ENCODE results near the gene EXO5.

EXO5 gene, protein sequence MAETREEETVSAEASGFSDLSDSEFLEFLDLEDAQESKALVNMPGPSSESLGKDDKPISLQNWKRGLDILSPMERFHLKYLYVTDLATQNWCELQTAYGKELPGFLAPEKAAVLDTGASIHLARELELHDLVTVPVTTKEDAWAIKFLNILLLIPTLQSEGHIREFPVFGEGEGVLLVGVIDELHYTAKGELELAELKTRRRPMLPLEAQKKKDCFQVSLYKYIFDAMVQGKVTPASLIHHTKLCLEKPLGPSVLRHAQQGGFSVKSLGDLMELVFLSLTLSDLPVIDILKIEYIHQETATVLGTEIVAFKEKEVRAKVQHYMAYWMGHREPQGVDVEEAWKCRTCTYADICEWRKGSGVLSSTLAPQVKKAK

DNA sequence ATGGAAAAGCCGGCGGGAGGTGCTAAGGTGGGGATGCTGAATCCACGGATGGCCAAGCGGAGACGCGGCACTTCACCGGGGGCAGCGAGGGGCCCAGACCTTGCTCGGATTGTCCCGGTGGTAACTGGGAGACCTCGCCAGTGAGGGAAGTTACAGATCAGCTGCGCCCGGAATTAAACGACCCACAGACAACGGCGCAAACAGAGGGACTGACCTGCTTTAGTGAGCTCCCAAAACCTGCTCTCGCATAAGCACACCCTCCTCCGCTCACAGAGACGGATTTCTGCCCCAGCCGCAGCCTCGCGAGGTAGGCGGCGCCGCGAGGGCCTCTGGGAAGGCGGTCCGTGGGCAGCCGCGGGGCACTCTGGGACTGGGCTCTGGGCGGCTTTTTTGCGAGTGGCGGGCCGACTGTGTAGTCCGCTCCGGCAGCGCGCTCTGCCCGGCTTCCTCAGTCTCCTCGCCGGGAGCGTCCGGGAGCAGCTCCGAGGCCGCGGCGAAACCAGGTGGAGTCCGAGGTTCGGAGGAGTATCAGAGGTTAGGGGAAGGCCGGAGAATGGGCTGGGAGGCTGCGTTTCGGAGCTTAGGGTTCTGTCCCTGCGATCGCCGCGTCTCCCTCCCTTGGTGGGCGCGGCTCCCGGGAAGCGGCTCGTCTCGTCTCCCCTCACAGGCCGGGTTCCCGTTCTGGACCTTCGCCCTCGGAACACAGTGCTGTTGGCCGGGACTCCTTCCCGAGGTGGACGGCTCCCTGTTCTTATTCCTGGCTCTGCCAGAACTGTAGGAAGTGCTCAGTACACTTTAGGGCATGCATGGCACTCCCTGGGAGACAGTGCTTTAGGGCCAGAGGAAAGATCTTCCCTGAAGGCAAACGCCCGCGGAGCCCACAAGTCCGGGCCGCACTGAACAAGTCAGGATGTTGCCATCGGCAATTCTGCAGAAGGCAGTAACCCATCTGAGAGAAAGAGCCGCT lies at the start of gene EXO5:
EXO5 (plus strand) TSS at position 393 of the 967 bp plus-strand sequence. CDS start 5,778 bp downstream, outside the sequence.
- peak within 1 kb of the TSS; percentile 49 for H3K27ac ChIP-seq (ENCODE audit: low read length)
- H3K4me1 ChIP-seq (ENCODE audit: control insufficient read depth, insufficient read depth, low read length), result peaks cover 11% of the 10 kb centered on the region
- H3K27me3 ChIP-seq (ENCODE audit: control insufficient read depth in 1 of 2, insufficient read depth in 2 of 2, low read length in 2 of 2), result no peaks in the 10 kb centered on the region
- peak within 1 kb of the TSS; percentile 87 to 94 for H3K4me3 ChIP-seq (ENCODE audit: low read length in 2 of 2)
- no peaks in the 10 kb centered on the region for H3K9me3 ChIP-seq (ENCODE audit: control insufficient read depth in 2 of 2, low read length in 2 of 2)
- H3K9ac ChIP-seq (ENCODE audit: low read length in 2 of 2), result peak within 1 kb of the TSS; percentile 84 to 86
- H3K36me3 ChIP-seq (ENCODE audit: control insufficient read depth in 2 of 2, insufficient read depth in 2 of 2, low read length in 2 of 2), result no peaks in the 10 kb centered on the region

GRCh38 chr1:40462956-40463590 lies 45.5 kb upstream of the EXO5 start:
- Histone ChIP-seq H3K27ac (ENCODE audit: low read length) (no peak overlapping the region), H3K27me3 (ENCODE audit: control insufficient read depth in 1 of 2, insufficient read depth in 2 of 2, low read length in 2 of 2) (no peaks in the 10 kb centered on the region), H3K9me3 (ENCODE audit: control insufficient read depth in 2 of 2, low read length in 2 of 2) (peaks cover 30 to 59% of the 10 kb centered on the region in 2 donors), H3K9ac (ENCODE audit: low read length in 2 of 2) (no peak overlapping the region), H3K36me3 (ENCODE audit: control insufficient read depth in 2 of 2, insufficient read depth in 2 of 2, low read length in 2 of 2) (peaks cover under 1 to 4% of the 10 kb centered on the region in 2 donors), H3K4me3 (ENCODE audit: low read length in 2 of 2) (peak overlapping the region in 1 of 2 donors; percentile 11), H3K4me1 (ENCODE audit: control insufficient read depth, insufficient read depth, low read length) (no peaks in the 10 kb centered on the region)

DNA sequence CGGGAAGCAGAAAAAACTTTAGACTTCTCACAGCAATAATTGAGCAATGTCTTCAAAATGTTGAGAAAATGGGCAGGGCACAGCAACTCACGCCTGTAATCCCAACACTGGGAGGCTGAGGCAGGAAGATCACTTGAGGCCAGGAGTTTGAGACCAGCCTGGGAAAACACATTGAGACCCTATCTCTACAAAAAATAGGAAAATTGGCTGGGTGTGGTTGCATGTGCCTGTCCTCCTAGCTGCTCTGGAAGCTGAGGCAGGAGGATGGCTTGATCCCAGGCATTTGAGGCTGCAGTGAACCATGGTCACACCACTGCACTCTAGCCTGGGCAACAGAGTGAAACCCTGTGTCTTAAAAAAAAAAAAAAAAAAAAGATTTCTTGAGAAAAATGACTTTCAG lies 39.2 kb upstream of the EXO5 start:
- H3K36me3 ChIP-seq (ENCODE audit: control insufficient read depth in 2 of 2, insufficient read depth in 2 of 2, low read length in 2 of 2), result no peaks in the 10 kb centered on the region
- H3K4me1 ChIP-seq (ENCODE audit: control insufficient read depth, insufficient read depth, low read length), result no peaks in the 10 kb centered on the region
- H3K9ac ChIP-seq (ENCODE audit: low read length in 2 of 2), result no peak overlapping the region
- no peak overlapping the region for H3K27ac ChIP-seq (ENCODE audit: low read length)
- no peak overlapping the region for H3K4me3 ChIP-seq (ENCODE audit: low read length in 2 of 2)
- H3K9me3 ChIP-seq (ENCODE audit: control insufficient read depth in 2 of 2, low read length in 2 of 2), result peaks cover 19 to 43% of the 10 kb centered on the region in 2 donors
- no peaks in the 10 kb centered on the region for H3K27me3 ChIP-seq (ENCODE audit: control insufficient read depth in 1 of 2, insufficient read depth in 2 of 2, low read length in 2 of 2)

DNA sequence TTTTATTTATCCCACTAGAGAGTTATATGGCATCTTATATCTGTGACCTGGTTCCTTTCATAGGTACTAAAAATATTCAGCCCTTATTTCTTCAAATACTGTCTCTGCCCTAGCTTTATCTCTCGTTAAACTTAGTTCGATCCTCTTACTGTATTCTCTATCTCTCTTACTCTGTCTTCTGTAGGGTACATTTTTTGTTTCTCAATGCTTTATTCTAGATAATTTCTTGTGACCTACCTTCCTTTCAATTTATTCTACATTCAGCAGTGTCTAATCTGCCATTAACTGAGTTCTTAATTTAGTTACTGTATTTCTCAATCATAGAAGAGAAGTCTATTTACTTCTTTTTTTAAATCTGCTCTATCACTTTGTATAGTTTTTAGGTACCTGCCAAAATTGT lies 33.3 kb upstream of the EXO5 start:
- H3K4me3 ChIP-seq (ENCODE audit: low read length in 2 of 2), result no peak overlapping the region
- peaks cover 0 to 12% of the 10 kb centered on the region in 2 donors for H3K9me3 ChIP-seq (ENCODE audit: control insufficient read depth in 2 of 2, low read length in 2 of 2)
- H3K27ac ChIP-seq (ENCODE audit: low read length), result no peak overlapping the region
- no peaks in the 10 kb centered on the region for H3K36me3 ChIP-seq (ENCODE audit: control insufficient read depth in 2 of 2, insufficient read depth in 2 of 2, low read length in 2 of 2)
- H3K27me3 ChIP-seq (ENCODE audit: control insufficient read depth in 1 of 2, insufficient read depth in 2 of 2, low read length in 2 of 2), result no peaks in the 10 kb centered on the region
- H3K4me1 ChIP-seq (ENCODE audit: control insufficient read depth, insufficient read depth, low read length), result peaks cover 10% of the 10 kb centered on the region
- no peak overlapping the region for H3K9ac ChIP-seq (ENCODE audit: low read length in 2 of 2)

- peak within 1 kb of the TSS; percentile 24 for H3K27ac ChIP-seq (ENCODE audit: low read length)
- peaks cover 10% of the 10 kb centered on the region for H3K4me1 ChIP-seq (ENCODE audit: control insufficient read depth, insufficient read depth, low read length)
- H3K36me3 ChIP-seq (ENCODE audit: control insufficient read depth in 2 of 2, insufficient read depth in 2 of 2, low read length in 2 of 2), result peaks cover 5% of the 10 kb centered on the region in 2 donors
- H3K9me3 ChIP-seq (ENCODE audit: control insufficient read depth in 2 of 2, low read length in 2 of 2), result peaks cover 0 to 10% of the 10 kb centered on the region in 2 donors
- peak within 1 kb of the TSS; percentile 85 to 90 for H3K4me3 ChIP-seq (ENCODE audit: low read length in 2 of 2)
- H3K27me3 ChIP-seq (ENCODE audit: control insufficient read depth in 1 of 2, insufficient read depth in 2 of 2, low read length in 2 of 2), result no peaks in the 10 kb centered on the region
- H3K9ac ChIP-seq (ENCODE audit: low read length in 2 of 2), result peak within 1 kb of the TSS; percentile 54 to 82
Observed at GRCh38 chr1:40476924-40477677, 31.5 kb upstream of the EXO5 start, which contains the start of gene ZFP69. Gene ZFP69, plus strand, starts transcription at chr1:40477290. Its CDS starts 2,072 bp downstream, at chr1:40479362.

DNA sequence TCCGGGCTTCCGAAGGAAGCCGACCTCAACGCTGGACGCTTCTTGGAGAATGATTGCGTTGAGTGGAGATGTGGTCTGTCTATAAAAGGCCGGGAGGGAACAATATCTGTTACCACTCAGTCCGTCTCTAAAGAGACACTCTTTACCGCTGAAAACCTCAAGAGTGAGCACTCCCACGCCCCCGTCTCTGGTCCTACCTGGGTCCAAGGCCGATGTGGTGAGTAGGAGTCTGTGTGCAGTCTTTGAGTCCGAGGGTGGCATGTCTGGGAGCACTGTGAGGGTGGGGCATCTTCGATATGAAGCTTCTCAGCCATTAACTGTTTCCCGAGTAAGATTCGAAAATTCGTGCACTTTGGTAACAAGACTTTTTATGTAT lies 30.9 kb upstream of the EXO5 start:
- Histone ChIP-seq H3K4me3 (ENCODE audit: low read length in 2 of 2) (peak overlapping the region; percentile 78 to 85), H3K4me1 (ENCODE audit: control insufficient read depth, insufficient read depth, low read length) (peaks cover 10% of the 10 kb centered on the region), H3K27me3 (ENCODE audit: control insufficient read depth in 1 of 2, insufficient read depth in 2 of 2, low read length in 2 of 2) (no peaks in the 10 kb centered on the region), H3K27ac (ENCODE audit: low read length) (peak overlapping the region; percentile 24), H3K9me3 (ENCODE audit: control insufficient read depth in 2 of 2, low read length in 2 of 2) (peaks cover 0 to 8% of the 10 kb centered on the region in 2 donors), H3K9ac (ENCODE audit: low read length in 2 of 2) (peak overlapping the region; percentile 54 to 82), H3K36me3 (ENCODE audit: control insufficient read depth in 2 of 2, insufficient read depth in 2 of 2, low read length in 2 of 2) (peaks cover 5 to 7% of the 10 kb centered on the region in 2 donors)

- Histone ChIP-seq H3K4me3 (ENCODE audit: low read length in 2 of 2) (peak overlapping the region; percentile 78 to 85), H3K27ac (ENCODE audit: low read length) (no peak overlapping the region), H3K9me3 (ENCODE audit: control insufficient read depth in 2 of 2, low read length in 2 of 2) (peaks cover 0 to 5% of the 10 kb centered on the region in 2 donors), H3K27me3 (ENCODE audit: control insufficient read depth in 1 of 2, insufficient read depth in 2 of 2, low read length in 2 of 2) (no peaks in the 10 kb centered on the region), H3K9ac (ENCODE audit: low read length in 2 of 2) (peak overlapping the region in 1 of 2 donors; percentile 82), H3K36me3 (ENCODE audit: control insufficient read depth in 2 of 2, insufficient read depth in 2 of 2, low read length in 2 of 2) (peaks cover 5 to 9% of the 10 kb centered on the region in 2 donors), H3K4me1 (ENCODE audit: control insufficient read depth, insufficient read depth, low read length) (peaks cover 10% of the 10 kb centered on the region)
Observed at GRCh38 chr1:40478276-40478675, 30.3 kb upstream of the EXO5 start.

- Histone ChIP-seq H3K36me3 (ENCODE audit: control insufficient read depth in 2 of 2, insufficient read depth in 2 of 2, low read length in 2 of 2) (peaks cover 5 to 11% of the 10 kb centered on the region in 2 donors), H3K4me1 (ENCODE audit: control insufficient read depth, insufficient read depth, low read length) (peaks cover 10% of the 10 kb centered on the region), H3K4me3 (ENCODE audit: low read length in 2 of 2) (no peak overlapping the region), H3K27me3 (ENCODE audit: control insufficient read depth in 1 of 2, insufficient read depth in 2 of 2, low read length in 2 of 2) (no peaks in the 10 kb centered on the region), H3K27ac (ENCODE audit: low read length) (no peak overlapping the region), H3K9ac (ENCODE audit: low read length in 2 of 2) (no peak overlapping the region), H3K9me3 (ENCODE audit: control insufficient read depth in 2 of 2, low read length in 2 of 2) (peaks cover 0 to 4% of the 10 kb centered on the region in 2 donors)
Observed at GRCh38 chr1:40479156-40479555, 29.4 kb upstream of the EXO5 start.

GRCh38 chr1:40495315-40495903 lies 13.2 kb upstream of the EXO5 start:
- H3K36me3 ChIP-seq (ENCODE audit: control insufficient read depth in 2 of 2, insufficient read depth in 2 of 2, low read length in 2 of 2), result peaks cover 17 to 34% of the 10 kb centered on the region in 2 donors
- H3K9me3 ChIP-seq (ENCODE audit: control insufficient read depth in 2 of 2, low read length in 2 of 2), result peaks cover 13 to 40% of the 10 kb centered on the region in 2 donors

More at GRCh38 chr1:40495315-40495903, 13.2 kb upstream of the EXO5 start:
- Histone ChIP-seq H3K9ac (ENCODE audit: low read length in 2 of 2) (no peak overlapping the region), H3K4me3 (ENCODE audit: low read length in 2 of 2) (peak overlapping the region in 1 of 2 donors; percentile 27), H3K4me1 (ENCODE audit: control insufficient read depth, insufficient read depth, low read length) (no peaks in the 10 kb centered on the region), H3K27ac (ENCODE audit: low read length) (no peak overlapping the region), H3K27me3 (ENCODE audit: control insufficient read depth in 1 of 2, insufficient read depth in 2 of 2, low read length in 2 of 2) (no peaks in the 10 kb centered on the region)

All from stomach smooth muscle (tissue), 2 donors.